HG02870 (cell line): ENCODE results near the gene PHAF1.
"Not testable (repeated sequence)": the region's sequence is repeated elsewhere in the genome, so short reads cannot be mapped to it uniquely, and the experiment has no call there.

Experiments
- ATAC-seq: cut with Tn5 transposase; IDR thresholded peaks from one replicate; pipeline ENCODE4 v1.9.1; 2021; ENCODE audit warnings: mild to moderate bottlenecking, moderate library complexity; ENCODE audit not compliant: unreplicated experiment

The PHAF1 gene

DNA sequence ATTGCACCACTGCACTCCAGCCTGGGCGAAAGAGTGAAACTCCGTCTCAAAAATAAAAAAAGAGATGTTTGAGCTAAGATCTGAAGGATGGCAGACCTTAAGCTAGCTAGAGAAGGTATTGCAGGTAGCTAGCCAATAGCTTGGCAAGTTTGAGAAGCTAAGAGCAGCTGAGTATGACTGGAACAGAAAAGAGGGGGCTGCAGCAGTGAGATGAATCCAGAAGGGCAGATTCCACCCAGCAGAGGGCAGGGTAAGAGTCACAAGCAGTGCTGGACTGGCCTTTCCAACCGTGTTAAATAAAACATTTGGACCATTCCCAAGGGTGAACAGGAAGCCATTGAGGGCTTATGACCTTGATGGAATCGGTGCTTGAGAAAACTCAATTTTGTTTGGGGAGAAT lies 5.7 kb upstream of the PHAF1 start:
- ATAC-seq, result no peak

DNA sequence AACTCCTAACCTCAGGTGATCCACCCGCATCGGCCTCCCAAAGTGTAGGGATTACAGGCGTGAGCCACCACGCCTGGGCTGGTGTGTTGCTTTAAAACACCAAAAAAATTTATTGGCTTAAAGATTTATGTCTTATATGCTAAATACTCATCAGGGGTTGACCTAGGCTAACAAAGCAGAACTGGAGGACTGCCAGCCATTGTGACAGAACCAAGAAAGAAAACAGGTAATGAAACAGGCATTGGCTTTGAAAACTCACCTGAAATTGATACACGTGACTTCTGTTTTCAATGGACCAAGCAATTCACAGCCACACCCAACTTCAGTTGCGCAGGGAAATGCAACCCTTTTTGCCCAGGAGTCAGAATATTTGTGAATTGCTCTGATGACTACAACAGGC lies 4.9 kb upstream of the PHAF1 start:
- no peak for ATAC-seq

DNA sequence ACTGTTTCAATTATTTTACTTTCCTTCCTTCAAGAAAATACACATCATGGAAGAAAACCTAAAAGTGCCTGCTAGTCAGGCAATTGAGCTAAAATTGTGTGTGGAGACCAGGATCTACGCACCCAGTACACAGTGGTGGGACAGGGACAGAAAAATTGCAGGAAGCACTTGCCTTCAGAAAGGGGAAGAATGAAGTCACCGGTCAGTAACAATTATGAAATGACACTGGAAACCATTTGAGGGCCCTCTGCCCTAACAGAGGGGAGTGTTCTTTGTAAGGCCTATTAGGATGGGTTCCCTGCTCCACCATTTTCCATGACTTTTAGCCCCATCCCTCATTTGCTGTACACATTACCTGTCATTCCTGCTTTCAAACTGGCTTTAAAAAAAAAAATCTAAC lies 4.5 kb upstream of the PHAF1 start:
- ATAC-seq, result no peak

DNA sequence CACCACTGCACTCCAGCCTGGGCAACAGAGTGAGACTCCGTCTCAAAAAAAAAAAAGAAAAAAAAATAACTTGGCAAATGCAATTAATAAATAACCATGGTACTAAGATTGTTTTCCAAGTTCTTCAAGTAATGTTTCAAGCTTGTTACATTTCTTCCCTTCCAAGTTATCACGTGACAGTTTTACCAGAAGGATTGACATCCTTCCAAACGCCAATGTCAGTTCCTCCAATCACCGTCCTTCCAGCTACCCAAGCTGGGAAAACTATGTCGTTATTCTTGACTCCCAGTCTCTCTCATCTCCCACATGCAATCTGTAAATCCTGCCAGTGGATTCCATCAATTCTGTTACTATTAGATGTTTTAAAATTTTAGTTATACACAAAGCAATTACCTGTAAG lies 3.9 kb upstream of the PHAF1 start:
- ATAC-seq, result no peak

DNA sequence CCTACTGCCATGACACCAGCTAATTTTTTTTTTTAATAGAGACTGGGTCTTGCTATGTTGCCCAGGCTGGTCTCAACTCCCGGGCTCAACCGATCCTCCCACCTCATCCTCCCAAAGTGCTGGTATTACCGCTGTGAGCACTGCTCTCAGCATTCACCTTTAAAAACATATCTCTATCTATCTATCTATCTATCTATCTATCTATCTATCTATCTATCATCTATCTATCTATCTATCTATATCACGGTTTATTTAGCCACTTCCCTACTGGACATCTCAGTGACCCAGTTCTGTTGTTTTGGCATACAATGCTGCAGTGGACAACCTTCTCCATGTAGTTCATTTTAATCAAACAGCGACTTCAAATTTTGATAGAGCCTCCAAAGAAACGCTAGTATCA lies 1.3 kb upstream of the PHAF1 start:
- ATAC-seq, result no peak

DNA sequence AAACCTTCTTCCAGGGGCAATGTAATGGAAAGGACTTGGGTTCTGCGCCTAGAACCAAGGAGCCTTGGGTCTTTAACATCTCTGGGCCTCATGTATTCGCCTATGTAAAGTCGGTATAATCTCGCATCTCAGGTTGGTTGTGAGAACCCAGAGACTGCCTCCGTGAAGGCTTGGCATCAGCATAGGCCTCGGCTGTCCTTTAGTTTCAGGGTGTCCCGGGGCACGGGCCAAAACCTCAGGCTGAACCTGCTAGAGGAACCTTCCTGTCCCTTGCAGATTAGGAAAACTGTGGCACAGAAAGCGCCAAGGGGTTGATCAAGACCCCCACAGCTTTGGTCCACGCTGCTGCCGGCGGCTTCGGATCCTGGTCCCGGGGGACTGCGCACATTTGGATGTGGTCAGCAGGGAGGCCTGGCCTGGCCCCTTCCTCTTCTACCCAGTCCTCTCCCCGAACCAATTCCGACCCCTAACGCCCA lies 772 bp upstream of the PHAF1 start:
- ATAC-seq, result no peak

DNA sequence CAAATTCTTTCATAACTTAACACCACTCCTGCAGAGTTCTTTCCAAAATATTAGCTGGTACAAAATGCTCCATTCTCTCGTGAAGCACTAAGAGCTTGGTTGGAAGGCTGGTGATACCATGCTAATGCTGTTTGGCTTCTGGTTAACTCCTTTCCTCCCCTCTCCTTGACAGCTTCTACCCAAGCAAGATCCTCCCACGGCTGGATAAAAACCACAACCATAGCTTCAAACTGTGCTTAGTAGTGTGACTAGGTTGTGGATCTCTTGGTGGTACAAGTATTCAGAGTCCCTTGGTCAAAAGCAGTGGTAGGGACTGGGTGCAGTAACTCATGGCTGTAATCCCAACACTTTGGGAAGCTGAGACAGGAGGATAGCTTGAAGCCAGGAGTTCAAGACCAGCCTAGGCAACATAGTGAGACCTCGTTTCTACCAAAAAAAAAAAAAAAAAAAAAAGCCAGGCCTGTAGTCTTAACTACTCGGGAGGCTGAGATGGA lies 2.3 kb downstream of the PHAF1 start:
- ATAC-seq, result no peak

DNA sequence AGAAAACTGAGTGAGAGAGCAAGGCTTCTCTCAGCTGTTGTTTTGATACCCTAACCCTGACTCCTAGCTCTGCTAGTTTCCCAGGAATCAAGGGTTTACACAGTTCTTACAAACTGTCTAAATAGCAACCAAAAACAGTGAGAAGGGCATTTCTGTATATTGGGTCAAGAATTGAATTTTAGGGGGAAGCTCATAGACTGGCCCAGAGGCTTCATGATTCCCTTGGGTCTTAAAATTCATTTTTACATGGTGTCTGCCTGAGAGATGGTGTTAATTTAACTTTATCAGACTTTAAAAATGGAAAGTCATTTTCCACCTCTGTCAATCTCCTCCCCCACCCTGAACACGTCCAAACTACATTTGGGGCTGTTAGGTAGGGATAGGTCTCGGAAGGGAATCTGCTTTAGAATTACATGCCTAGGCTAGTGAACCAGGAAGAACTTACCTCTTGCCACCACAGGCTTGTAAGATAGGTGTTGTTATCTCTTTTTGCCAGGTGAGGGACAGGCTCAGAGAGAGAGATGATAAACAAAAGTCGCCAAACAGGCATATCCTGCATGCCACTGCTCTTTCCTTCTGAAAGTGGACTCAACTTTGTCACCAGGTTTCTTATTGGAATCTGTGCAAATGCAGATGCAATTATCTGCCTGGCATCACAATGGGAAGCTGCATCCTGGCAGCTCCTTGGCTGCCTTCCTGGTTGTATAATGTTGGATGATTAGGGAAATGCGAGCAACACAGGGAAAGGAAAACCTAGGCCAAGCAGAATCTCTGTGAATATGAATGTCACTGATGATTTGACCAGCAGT lies 3.1 kb downstream of the PHAF1 start:
- ATAC-seq, result no peak

DNA sequence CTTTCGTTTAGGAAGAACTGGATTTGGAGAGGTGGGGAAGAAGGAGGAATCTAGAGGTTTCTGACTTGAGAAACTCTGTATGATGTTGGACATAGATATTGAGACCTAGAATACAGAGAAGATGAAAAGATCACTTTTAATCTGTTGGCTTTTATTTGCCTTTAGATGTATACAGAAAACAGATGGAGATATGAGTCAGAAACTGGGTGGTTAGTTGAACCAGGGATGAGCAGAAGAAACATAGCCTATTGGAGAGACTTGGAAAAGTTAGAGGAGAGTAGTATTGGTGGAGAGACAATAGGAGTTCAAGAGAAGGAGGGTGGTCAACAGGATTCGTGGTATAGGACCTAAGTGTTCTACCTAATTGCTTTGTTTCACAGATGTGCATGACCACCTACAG lies 5.1 kb downstream of the PHAF1 start:
- no peak for ATAC-seq

DNA sequence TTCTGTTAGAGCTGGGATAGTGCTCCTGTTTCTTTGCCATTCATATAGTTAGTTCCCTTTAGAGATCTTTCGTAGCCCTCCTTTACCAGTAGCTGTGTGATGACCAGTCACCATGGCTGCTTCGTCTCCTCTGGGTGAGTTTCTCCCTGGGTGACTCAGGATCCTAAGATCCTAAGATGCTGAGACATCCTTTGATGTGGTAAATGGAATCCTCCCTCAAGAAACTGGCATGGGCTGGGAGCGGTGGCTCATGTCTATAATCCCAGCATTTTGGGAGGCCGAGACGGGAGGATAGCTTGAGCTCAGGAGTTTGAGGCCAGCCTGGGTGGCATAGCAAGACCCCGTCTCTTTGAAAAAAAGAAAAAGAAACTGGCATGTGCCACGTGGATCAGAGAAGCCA lies 5.9 kb downstream of the PHAF1 start:
- ATAC-seq, result no peak

DNA sequence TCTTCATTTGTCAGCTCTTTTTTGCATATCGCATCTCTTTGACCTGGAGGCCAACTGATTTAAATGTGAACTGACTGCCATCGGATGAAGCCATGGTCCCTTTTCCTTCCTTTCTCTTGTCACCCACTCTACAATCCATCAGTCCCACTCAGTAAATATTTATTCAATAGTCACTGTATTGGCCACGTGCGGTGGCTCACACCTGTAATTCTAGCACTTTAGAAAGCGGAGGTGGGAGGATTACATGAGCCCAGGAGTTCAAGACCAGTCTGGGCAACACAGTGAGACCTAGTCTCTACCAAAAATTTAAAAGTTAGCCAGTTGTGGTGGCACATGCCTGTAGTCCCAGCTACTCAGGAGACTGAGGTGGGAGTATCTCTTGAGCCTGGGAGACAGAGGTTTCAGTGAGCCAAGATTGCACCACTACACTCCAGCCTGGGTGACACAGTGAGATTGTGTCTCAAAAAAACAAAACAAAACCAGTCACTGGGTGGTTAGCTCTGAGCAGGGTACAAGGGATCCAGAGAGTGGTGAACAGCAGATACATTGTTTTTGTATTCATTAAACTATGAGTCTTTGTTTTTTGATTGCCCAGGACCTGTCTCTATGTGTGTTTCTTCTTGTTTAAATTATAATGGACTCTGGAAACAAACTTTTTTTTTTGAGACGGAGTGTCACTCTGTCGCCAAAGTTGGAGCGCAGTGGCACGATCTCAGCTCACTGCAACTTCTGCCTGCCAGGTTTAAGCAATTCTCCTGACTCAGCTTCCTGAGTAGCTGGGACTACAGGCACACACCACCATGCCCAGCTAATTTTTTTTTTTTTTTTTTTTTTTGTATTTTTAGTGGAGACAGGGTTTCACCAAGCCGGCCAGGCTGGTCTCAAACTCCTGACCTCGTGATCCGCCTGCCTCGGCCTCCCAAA lies 6.9 kb downstream of the PHAF1 start:
- no peak for ATAC-seq

DNA sequence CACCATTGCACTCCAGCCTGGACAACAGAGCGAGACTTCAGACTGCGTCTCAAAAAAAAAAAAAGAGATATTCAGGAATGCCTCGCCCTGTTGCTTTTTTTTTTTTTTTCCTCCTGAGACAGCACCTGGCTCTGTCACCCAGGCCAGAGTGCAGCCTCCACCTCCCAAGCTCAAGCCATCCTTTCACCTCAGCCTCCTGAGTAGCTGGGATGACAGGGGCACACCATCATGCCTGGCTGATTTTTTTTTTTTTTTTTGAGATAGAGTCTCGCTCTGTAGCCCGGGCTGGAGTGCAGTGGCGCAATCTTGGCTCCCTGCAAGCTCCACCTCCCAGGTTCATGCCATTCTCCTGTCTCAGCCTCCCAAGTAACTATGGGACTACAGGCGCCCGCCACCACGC lies 8.0 kb downstream of the PHAF1 start:
- ATAC-seq, result no peak

DNA sequence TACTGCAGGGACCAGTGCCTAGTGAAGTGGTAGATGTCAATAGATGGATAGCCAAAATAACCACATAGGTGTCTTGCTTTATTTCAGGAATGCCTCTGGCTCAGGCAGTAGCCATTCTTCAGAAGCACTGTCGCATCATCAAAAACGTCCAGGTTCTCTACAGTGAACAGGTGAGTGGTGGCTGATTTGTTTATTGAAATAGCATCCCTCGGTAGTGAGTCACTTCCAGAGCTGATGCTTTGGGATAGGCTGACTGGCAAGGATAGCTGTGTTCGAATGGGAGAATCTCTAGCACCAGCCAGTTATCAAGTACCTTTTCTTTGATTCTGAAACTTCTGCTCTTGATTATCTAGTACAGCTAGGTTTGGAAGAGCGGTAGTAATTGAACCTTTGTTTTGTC lies 10.3 kb downstream of the PHAF1 start:
- no peak for ATAC-seq

DNA sequence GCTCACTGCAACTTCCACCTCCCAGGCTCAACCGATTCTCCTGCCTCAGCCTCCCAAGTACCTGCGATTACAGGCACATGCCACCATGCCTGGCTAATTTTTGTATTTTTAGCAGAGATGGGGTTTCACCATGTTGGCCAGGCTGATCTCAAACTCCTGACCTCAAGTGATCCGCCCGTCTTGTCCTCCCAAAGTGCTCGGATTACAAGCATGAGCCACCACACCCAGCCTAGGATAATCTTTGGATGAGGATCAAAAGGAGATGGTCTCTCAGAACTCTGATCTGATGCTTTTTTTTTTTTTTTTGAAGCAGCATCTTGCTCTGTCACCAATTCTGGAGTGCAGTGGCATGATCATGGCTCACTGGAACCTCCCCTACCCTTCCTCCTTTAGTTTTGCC lies 13.1 kb downstream of the PHAF1 start:
- not testable (repeated sequence) for ATAC-seq

DNA sequence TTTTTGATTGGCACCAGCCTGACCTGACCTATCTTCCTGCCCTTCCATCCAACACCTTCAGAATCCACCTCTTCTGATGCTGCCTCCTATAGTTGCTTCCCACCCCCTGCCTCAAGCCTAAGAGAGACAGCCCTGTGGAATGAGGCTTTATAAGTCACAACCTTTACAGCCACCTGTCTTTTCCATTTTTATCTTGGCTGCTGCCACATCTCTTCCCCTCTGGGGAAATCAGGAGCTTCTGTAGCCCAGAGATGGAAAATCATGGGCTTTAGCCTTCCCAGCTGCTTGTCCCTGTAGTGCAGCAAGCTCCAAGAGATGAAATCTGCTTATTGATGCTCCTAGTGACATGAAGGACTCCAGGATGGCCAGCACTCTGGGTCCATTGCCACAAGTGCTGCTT lies 18.7 kb downstream of the PHAF1 start:
- no peak for ATAC-seq

DNA sequence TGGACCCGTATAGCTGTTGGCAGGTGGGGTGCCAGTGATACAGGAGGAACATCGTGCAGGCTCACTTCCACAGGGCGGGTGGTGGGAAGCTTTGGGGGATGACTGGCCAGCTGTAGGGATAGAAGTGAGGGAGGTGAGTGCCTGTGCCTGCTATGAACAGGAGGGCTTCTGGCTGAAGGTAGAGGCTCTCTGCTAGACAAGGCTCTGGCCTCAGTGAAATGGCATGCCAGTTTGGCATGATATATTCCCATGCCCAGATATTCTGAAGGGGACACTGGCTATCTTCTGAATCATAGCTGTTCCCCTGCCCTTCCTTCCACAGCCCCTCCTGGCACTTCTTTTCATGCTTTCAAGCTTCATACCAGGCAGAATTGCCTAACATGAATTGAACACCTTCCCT lies 19.1 kb downstream of the PHAF1 start:
- ATAC-seq, result no peak

DNA sequence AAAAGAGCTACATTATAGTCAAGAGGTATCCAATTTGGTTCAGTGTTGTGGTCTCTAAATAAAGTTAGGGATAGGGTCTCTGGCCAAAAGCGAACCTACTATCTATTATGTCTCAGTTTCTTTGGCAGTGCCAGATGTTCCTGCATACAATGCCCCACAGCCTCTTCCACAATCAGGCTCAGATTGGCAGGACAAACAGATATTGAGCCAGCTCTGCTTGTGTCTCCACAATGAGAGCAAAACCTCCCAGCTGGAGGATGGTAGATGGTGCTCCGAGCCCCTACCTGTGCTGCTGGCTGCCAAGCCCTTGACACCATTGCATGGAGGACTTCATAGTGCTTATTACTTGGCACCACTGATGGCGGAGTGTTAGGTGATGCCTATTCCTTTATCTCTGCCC lies 19.7 kb downstream of the PHAF1 start:
- ATAC-seq, result no peak

DNA sequence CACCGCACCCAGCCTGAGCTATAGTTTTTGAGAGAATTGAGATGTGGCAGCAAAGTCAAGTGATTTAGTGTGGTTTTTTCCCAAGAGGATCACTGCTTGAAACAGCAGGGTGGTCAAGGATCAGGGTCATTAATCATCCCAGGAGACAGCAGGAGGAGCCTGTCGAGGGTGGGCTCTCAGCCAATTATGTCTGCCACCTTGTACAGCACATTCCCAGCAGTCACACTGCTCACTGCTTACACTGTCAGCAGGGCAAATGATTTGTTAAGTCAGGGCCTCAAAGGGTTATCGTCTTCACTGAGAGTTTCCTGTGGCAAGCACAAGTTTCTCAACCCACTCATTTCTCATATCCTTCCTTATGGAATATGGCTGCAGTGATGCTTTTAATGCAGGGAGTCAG lies 27.9 kb downstream of the PHAF1 start:
- no peak for ATAC-seq

DNA sequence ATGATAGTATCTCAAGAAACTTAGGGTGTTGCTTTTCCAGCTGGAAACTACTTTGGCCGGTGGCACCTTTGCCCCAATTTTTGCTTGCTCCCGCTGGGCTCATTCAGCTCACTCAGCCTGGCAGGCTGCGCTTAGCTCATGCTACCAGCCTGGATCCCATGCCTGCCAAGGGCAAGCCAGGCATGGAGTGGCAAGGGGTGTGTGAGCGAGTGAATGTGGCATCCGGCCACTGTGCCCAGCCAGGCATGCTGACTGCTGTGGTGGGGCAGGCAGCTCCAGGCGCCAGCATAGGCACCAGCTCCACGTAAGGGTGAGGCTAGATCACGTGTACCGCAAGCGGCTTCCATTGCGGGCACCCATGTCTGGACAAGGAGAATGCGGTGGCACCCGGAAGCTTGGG lies 31.6 kb downstream of the PHAF1 start:
- ATAC-seq, result no peak

DNA sequence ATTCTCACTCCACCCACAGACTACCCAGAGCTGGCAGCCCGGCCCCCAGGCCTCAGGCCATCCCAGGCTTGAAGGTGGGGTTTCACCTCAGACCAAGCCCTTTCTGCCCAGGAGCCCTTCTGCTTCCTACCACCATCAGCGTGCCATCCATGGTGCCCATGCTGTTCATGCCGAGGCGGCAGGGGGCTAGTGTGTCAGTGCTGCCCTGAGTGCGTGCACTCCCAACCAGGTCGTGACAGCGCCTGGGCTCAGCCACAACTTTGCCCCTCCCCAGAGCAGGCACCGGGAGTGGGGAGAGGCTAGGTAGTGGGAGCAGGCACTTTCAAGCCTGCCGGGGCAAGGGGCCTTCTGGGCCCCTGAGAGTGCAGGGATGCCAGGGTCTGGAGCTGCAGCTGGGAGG lies 32.6 kb downstream of the PHAF1 start:
- ATAC-seq, result no peak

DNA sequence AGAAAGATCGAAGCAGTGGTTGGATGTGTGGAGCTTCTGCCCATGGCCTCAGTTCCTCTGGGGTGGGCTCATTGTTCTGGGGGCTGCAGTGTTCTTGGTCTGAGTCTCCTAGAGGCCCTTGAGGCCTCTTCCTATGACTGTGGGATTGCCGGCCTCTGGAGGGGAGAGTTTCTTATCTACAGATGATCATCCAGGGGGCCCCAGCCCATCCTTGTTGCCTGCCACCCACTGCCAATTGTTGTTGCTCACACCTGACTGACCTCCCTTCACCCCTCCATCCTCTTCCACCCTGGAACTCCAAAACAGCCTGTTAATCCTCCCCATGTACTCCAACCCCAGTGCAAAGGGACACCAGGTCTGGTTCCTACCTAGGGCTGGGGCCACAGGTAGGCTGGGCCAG lies 35.2 kb downstream of the PHAF1 start:
- no peak for ATAC-seq

DNA sequence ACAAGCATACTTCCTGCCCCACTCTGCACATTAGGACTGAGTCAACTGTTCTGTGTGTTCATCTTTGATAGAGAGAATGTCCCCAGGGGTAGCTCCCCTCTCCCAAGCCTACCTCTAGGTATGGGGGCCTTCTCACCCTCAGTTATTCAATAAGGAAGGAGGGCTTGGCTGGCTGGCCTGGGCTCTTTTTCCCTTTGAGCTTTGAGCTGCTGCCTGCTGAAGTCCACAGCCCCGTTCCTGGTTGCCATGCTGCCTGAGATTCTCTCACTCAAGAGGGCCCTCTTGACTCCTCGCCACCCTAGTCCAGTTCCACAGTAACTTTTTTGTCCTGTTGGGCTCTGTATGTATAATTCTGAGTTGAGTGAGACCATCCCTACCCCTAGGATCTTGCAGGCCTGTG lies 36.0 kb downstream of the PHAF1 start:
- ATAC-seq, result no peak
